ENCODE results near the gene ARHGAP19. TPM values are rescaled to one million over a fixed set of nuclear protein-coding genes. Genes with fewer than 3 reads are reported as not detected.

ARHGAP19 gene
- total RNA-seq, 1 experiment from 2014 or later, result 33.2 TPM

DNA sequence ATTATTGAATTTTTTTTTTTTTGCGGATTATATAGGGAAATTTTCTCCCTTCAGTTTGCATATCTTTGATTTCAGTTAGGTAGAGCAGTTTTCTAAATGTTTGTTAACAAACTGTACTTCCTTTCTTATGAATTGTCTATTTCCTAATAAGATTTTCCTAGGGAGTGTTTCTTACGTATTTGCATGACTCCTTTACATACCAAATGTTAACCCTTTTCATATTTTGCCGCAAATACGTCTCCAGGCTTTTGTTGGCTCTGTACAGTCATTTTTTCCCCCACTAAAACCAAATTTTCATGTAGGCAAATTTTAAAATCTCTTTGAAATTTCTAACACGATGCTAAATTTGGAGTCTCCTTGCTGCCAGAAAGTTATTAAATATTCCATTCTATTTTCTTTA is 44.0 kb upstream of the ARHGAP19 start:
- H3K9ac ChIP-seq (ENCODE audit: extremely low read depth, insufficient read length, low read length), result no peak overlapping the region
- no peak overlapping the region for H2AFZ ChIP-seq (ENCODE audit: low read length)
- peaks cover 11% of the 10 kb centered on the region; the same call in 1 of the 2 replicates for H3K79me2 ChIP-seq (ENCODE audit: insufficient read depth, low read length)
- peaks cover 2 to 3% of the 10 kb centered on the region in 2 experiments; a peak in 1 of 5 replicates for H3K9me3 Mint-ChIP-seq
- H3K23ac ChIP-seq (ENCODE audit: insufficient read length, low read depth, low read length), result no peak overlapping the region
- peaks cover 49 to 60% of the 10 kb centered on the region in 2 experiments for H3K4me1 Mint-ChIP-seq
- H4K5ac ChIP-seq (ENCODE audit: insufficient read length, low read depth, low read length), result no peak overlapping the region
- H3K18ac ChIP-seq (ENCODE audit: insufficient read length, low read depth, low read length), result no peak overlapping the region
- no peak overlapping the region for H2BK15ac ChIP-seq (ENCODE audit: low read depth, low read length)
- TF ChIP-seq, protein P1, sequence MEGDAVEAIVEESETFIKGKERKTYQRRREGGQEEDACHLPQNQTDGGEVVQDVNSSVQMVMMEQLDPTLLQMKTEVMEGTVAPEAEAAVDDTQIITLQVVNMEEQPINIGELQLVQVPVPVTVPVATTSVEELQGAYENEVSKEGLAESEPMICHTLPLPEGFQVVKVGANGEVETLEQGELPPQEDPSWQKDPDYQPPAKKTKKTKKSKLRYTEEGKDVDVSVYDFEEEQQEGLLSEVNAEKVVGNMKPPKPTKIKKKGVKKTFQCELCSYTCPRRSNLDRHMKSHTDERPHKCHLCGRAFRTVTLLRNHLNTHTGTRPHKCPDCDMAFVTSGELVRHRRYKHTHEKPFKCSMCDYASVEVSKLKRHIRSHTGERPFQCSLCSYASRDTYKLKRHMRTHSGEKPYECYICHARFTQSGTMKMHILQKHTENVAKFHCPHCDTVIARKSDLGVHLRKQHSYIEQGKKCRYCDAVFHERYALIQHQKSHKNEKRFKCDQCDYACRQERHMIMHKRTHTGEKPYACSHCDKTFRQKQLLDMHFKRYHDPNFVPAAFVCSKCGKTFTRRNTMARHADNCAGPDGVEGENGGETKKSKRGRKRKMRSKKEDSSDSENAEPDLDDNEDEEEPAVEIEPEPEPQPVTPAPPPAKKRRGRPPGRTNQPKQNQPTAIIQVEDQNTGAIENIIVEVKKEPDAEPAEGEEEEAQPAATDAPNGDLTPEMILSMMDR (conservative IDR thresholded peaks at IDR 0.05), result no peak
- H2BK120ac ChIP-seq (ENCODE audit: low read depth, low read length, poor library complexity, severe bottlenecking), result no peak overlapping the region
- no peak overlapping the region for H3K27ac ChIP-seq (ENCODE audit: insufficient read length, low read depth, low read length)
- H3K27me3 Mint-ChIP-seq (ENCODE audit: low read depth), result no peaks in the 10 kb centered on the region; the same call in 1 of the 2 replicates
- H2BK5ac ChIP-seq (ENCODE audit: insufficient read length, low read length), result no peak overlapping the region
- peaks cover 13% of the 10 kb centered on the region for H3K4me1 ChIP-seq (ENCODE audit: insufficient read depth, low read length)
- no peak overlapping the region for H3K4ac ChIP-seq (ENCODE audit: low read depth, low read length)
- H2AK5ac ChIP-seq (ENCODE audit: insufficient read length, low read length), result no peak overlapping the region
- H3K27me3 ChIP-seq (ENCODE audit: insufficient read depth, low read length), result no peaks in the 10 kb centered on the region
- peak overlapping the region; percentile 93 to 99 (median 98) for H3K27ac Mint-ChIP-seq
- WGBS (ENCODE audit: extremely low coverage, insufficient read length, low lambda C conversion rate), result no CpG with 5 or more reads among the region's 5 CpGs
- no peak overlapping the region for H4K91ac ChIP-seq (ENCODE audit: insufficient read length, low read depth, low read length)
- no peak overlapping the region for H3T11ph ChIP-seq (ENCODE audit: low read length)
- no peaks in the 10 kb centered on the region for H3K9me3 ChIP-seq (ENCODE audit: control insufficient read depth, low read depth, low read length)
- peak overlapping the region; percentile 66 to 67 for H3K4me3 Mint-ChIP-seq
- H3K79me1 ChIP-seq (ENCODE audit: insufficient read depth, low read depth, low read length, poor library complexity, severe bottlenecking), result no peaks in the 10 kb centered on the region
- DNase-seq, result no peak
- no peak overlapping the region for H4K8ac ChIP-seq (replicated peaks; ENCODE audit: insufficient read length, low read depth, low read length)
- H3K56ac ChIP-seq (ENCODE audit: insufficient read length, low read depth, low read length), result no peak overlapping the region
- peaks cover 2 to 28% (median 22%) of the 10 kb centered on the region in 3 experiments for H3K36me3 Mint-ChIP-seq (ENCODE audit: insufficient read depth in 1 of 3, low read depth in 3 of 3)
- no peak overlapping the region for H2BK12ac ChIP-seq (ENCODE audit: insufficient read length, low read depth, low read length)
- peak overlapping the region; percentile 35 for H3K4me2 ChIP-seq (ENCODE audit: insufficient read depth, insufficient read length, low read length)
- H3K23me2 ChIP-seq (ENCODE audit: insufficient read length, low read depth, low read length, poor library complexity, severe bottlenecking), result peaks cover 20% of the 10 kb centered on the region
- H4K20me1 ChIP-seq (ENCODE audit: control insufficient read depth, insufficient read depth, insufficient read length), result peaks cover 3% of the 10 kb centered on the region
- no peak overlapping the region for H3K14ac ChIP-seq (ENCODE audit: insufficient read depth, low read length)
- no peak overlapping the region for H2BK20ac ChIP-seq (ENCODE audit: low read depth, low read length, poor library complexity, severe bottlenecking)
